T-helper 2 cell treated with Interferon-gamma antibody and Interleukin-4, amounts not matched to agents 5 μg/mL and 100 μg/mL, for 36 hours (primary cell): ENCODE data around the gene SLC10A3.
"Not testable (repeated sequence)": the region's sequence is repeated elsewhere in the genome, so short reads cannot be mapped to it uniquely, and the experiment has no call there.

Experiments
- DNase-seq: peaks from one replicate; pipeline ENCODE4 v3.0.0; 2021; ENCODE audit warnings: low spot score
- H3K27ac Mint-ChIP-seq: one replicate; pipeline ENCODE4 v1.8.0; 2021; ENCODE audit warnings: mild to moderate bottlenecking, mixed read lengths
- H3K27me3 Mint-ChIP-seq: one replicate; pipeline ENCODE4 v1.8.0; 2021; ENCODE audit warnings: low read depth, mixed read lengths
- H3K36me3 Mint-ChIP-seq: one replicate; pipeline ENCODE4 v1.8.0; 2021; ENCODE audit warnings: low read depth, mixed read lengths
- H3K4me1 Mint-ChIP-seq: one replicate; pipeline ENCODE4 v1.8.0; 2021; ENCODE audit warnings: low read depth, mixed read lengths
- H3K4me3 Mint-ChIP-seq: one replicate; pipeline ENCODE4 v1.8.0; 2022; ENCODE audit warnings: mild to moderate bottlenecking, moderate library complexity, mixed read lengths
- H3K9me3 Mint-ChIP-seq: one replicate; pipeline ENCODE4 v1.8.0; 2021; ENCODE audit warnings: mixed read lengths

SLC10A3 gene

GRCh38 chrX:154496591-154497137 is 6.2 kb upstream of the SLC10A3 start:
- not testable (repeated sequence) for H3K9me3 Mint-ChIP-seq, H3K4me1 Mint-ChIP-seq, H3K27me3 Mint-ChIP-seq, H3K4me3 Mint-ChIP-seq, DNase-seq, H3K27ac Mint-ChIP-seq, H3K36me3 Mint-ChIP-seq

- H3K27me3 Mint-ChIP-seq, result peaks cover 2% of the 10 kb centered on the region
- no peaks in the 10 kb centered on the region for H3K36me3 Mint-ChIP-seq
- DNase-seq, result no peak
- H3K4me3 Mint-ChIP-seq, result no peak overlapping the region
- H3K9me3 Mint-ChIP-seq, result no peaks in the 10 kb centered on the region
- no peaks in the 10 kb centered on the region for H3K4me1 Mint-ChIP-seq
- H3K27ac Mint-ChIP-seq, result no peak overlapping the region
Measured at GRCh38 chrX:154495472-154495922, 5.1 kb upstream of the SLC10A3 start.

- no peak for DNase-seq
- no peaks in the 10 kb centered on the region for H3K9me3 Mint-ChIP-seq
- H3K27me3 Mint-ChIP-seq, result peaks cover 2% of the 10 kb centered on the region
- H3K4me1 Mint-ChIP-seq, result peaks cover under 1% of the 10 kb centered on the region
- no peak overlapping the region for H3K27ac Mint-ChIP-seq
- no peak overlapping the region for H3K4me3 Mint-ChIP-seq
- H3K36me3 Mint-ChIP-seq, result no peaks in the 10 kb centered on the region
Measured at GRCh38 chrX:154494715-154495114, 4.3 kb upstream of the SLC10A3 start.

- Mint-ChIP-seq H3K27me3 (no peaks in the 10 kb centered on the region), H3K36me3 (peaks cover 5% of the 10 kb centered on the region), H3K9me3 (no peaks in the 10 kb centered on the region), H3K4me1 (peaks cover 7% of the 10 kb centered on the region), H3K27ac (peak overlapping the region; percentile 88), H3K4me3 (peak overlapping the region; percentile 94)
- no peak for DNase-seq
Measured at GRCh38 chrX:154490021-154490413, 412 bp downstream of the SLC10A3 start.

GRCh38 chrX:154489182-154489581 is 1.2 kb downstream of the SLC10A3 start:
- no peak for DNase-seq
- Mint-ChIP-seq H3K9me3 (no peaks in the 10 kb centered on the region), H3K4me3 (peak overlapping the region; percentile 94), H3K27ac (peak overlapping the region; percentile 88), H3K4me1 (peaks cover 9% of the 10 kb centered on the region), H3K36me3 (peaks cover 11% of the 10 kb centered on the region), H3K27me3 (no peaks in the 10 kb centered on the region)

GRCh38 chrX:154488336-154489075 is 1.9 kb downstream of the SLC10A3 start:
- peak overlapping the region; percentile 51 for H3K4me3 Mint-ChIP-seq
- no peak overlapping the region for H3K27ac Mint-ChIP-seq
- peaks cover 13% of the 10 kb centered on the region for H3K36me3 Mint-ChIP-seq
- no peaks in the 10 kb centered on the region for H3K9me3 Mint-ChIP-seq
- H3K27me3 Mint-ChIP-seq, result no peaks in the 10 kb centered on the region
- no peak for DNase-seq
- peaks cover 9% of the 10 kb centered on the region for H3K4me1 Mint-ChIP-seq

GRCh38 chrX:154487518-154488290 is 2.7 kb downstream of the SLC10A3 start:
- no peak for DNase-seq
- Mint-ChIP-seq H3K27me3 (no peaks in the 10 kb centered on the region), H3K9me3 (no peaks in the 10 kb centered on the region), H3K36me3 (peaks cover 16% of the 10 kb centered on the region), H3K27ac (no peak overlapping the region), H3K4me3 (peak overlapping the region; percentile 51), H3K4me1 (peaks cover 12% of the 10 kb centered on the region)

- no peaks in the 10 kb centered on the region for H3K27me3 Mint-ChIP-seq
- peak within 1 kb of the TSS; percentile 81 for H3K4me3 Mint-ChIP-seq
Measured at GRCh38 chrX:154486396-154487207, 3.8 kb downstream of the SLC10A3 start, which contains the start of gene UBL4A. UBL4A (minus strand) TSS chrX:154486615; CDS start chrX:154486584, 31 bp downstream.

GRCh38 chrX:154486052-154486395 is 4.4 kb downstream of the SLC10A3 start:
- Mint-ChIP-seq H3K36me3 (peaks cover 16% of the 10 kb centered on the region), H3K4me3 (peak overlapping the region; percentile 18), H3K4me1 (peaks cover 16% of the 10 kb centered on the region), H3K9me3 (no peaks in the 10 kb centered on the region), H3K27ac (no peak overlapping the region), H3K27me3 (no peaks in the 10 kb centered on the region)
- DNase-seq, result peak; percentile 14

More at GRCh38 chrX:154486396-154487207, 3.8 kb downstream of the SLC10A3 start, which contains the start of gene UBL4A:
- Mint-ChIP-seq H3K4me1 (peaks cover 16% of the 10 kb centered on the region), H3K27ac (peak within 1 kb of the TSS; percentile 69), H3K36me3 (peaks cover 16% of the 10 kb centered on the region), H3K9me3 (no peaks in the 10 kb centered on the region)
- DNase-seq, result peak; percentile 59

GRCh38 chrX:154485150-154486051 is 5.0 kb downstream of the SLC10A3 start:
- no peak for DNase-seq
- Mint-ChIP-seq H3K4me1 (peaks cover 16% of the 10 kb centered on the region), H3K27me3 (no peaks in the 10 kb centered on the region), H3K36me3 (peaks cover 16% of the 10 kb centered on the region), H3K4me3 (peak overlapping the region; percentile 70), H3K9me3 (no peaks in the 10 kb centered on the region), H3K27ac (no peak overlapping the region)

- Mint-ChIP-seq H3K36me3 (peaks cover 16% of the 10 kb centered on the region), H3K4me1 (peaks cover 13% of the 10 kb centered on the region), H3K4me3 (peak overlapping the region; percentile 70), H3K9me3 (no peaks in the 10 kb centered on the region), H3K27ac (no peak overlapping the region), H3K27me3 (no peaks in the 10 kb centered on the region)
- no peak for DNase-seq
Measured at GRCh38 chrX:154484255-154485149, 5.9 kb downstream of the SLC10A3 start.

- peaks cover 16% of the 10 kb centered on the region for H3K36me3 Mint-ChIP-seq
- H3K27me3 Mint-ChIP-seq, result no peaks in the 10 kb centered on the region
- H3K4me3 Mint-ChIP-seq, result no peak overlapping the region
- H3K27ac Mint-ChIP-seq, result no peak overlapping the region
- no peak for DNase-seq
- H3K4me1 Mint-ChIP-seq, result peaks cover 9% of the 10 kb centered on the region
- H3K9me3 Mint-ChIP-seq, result no peaks in the 10 kb centered on the region
Measured at GRCh38 chrX:154483325-154483724, 7.1 kb downstream of the SLC10A3 start.
